HepG2 (cell line): ENCODE data around the gene GTF2A1L. TPM values are rescaled to one million over a fixed set of nuclear protein-coding genes. Genes with fewer than 3 reads are reported as not detected.

Source experiments
- ATAC-seq: fragments of 200-7000 bp; cut with Tn5 transposase; 3 replicates; pipeline ENCODE4 v1.9.1; 2020; ENCODE audit warnings: mild to moderate bottlenecking, moderate library complexity
- BruUV-seq: library from RNA; stranded (reverse); fragments of 400-500 nt; replicated peaks from 2 replicates; lab custom pipeline; 2021; lab: Mats Ljungman, UMichigan
- CTCF ChIA-PET: fragments of 300-600 bp; formaldehyde crosslinking; extraction: SDS; loops from one replicate; lab custom pipeline; 2021; ENCODE audit warnings: low total read pairs, inconsistent platforms, low intra/inter-chr PET ratio; lab: Yijun Ruan, JAX
- POLR2A ChIA-PET: fragments of 350-600 bp; sonication (Branson Sonifier 250); formaldehyde crosslinking; loops from one replicate; lab custom pipeline; 2020; ENCODE audit warnings: antibody characterized with exemption, inconsistent platforms; lab: Yijun Ruan, JAX
- DNase-seq: peaks from one replicate; pipeline ENCODE4 v3.0.0-alpha.2; 2015; ENCODE audit warnings: low spot score
- FAIRE-seq: peaks from 3 replicates; lab custom pipeline; 2011; peaks lifted over from hg19 to GRCh38; lab: Jason Lieb, UNC
- H2AFZ ChIP-seq: one replicate; pipeline ENCODE4 v1.6.1; 2011; ENCODE audit warnings: low read length, inconsistent platforms
- H3K27ac ChIP-seq: fragments of 300-600 bp; 3 replicates; pipeline ENCODE4 v1.8.0; 2011; ENCODE audit warnings: mixed run types, mild to moderate bottlenecking, mixed read lengths, low read length, inconsistent platforms; ENCODE audit not compliant: insufficient read depth; ENCODE audit errors: extremely low read length
- H3K27me3 ChIP-seq, 2 experiments: fragments of 200-600 bp in 1 of 2; 2 replicates in 1 of 2; 3 replicates in 1 of 2; pipeline versions ENCODE4 v1.6.0 to v1.8.0; 2011; ENCODE audit warnings: low read length in 2 of 2, mild to moderate bottlenecking in 2 of 2, moderate library complexity in 2 of 2, inconsistent platforms in 1 of 2; ENCODE audit not compliant: insufficient read depth in 2 of 2, control insufficient read depth in 1 of 2
- H3K36me3 ChIP-seq, 2 experiments: fragments of 200-600 bp in 1 of 2; replicated peaks in 1 of 2; 2 replicates in 1 of 2; 3 replicates in 1 of 2; pipeline versions ENCODE4 v1.5.1 to v1.8.0; 2011; ENCODE audit warnings: low read length in 2 of 2, inconsistent platforms in 1 of 2; ENCODE audit not compliant: insufficient read depth in 2 of 2, control insufficient read depth in 1 of 2
- H3K4me1 ChIP-seq: 2 replicates; pipeline ENCODE4 v1.5.1; 2012; ENCODE audit warnings: low read length, inconsistent platforms; ENCODE audit not compliant: insufficient read depth
- H3K4me2 ChIP-seq: 2 replicates; pipeline ENCODE4 v1.6.0; 2011; ENCODE audit warnings: low read depth, low read length, inconsistent platforms
- H3K4me3 ChIP-seq, 3 experiments: fragments of 200-600 bp in 1 of 3; sonication (generic), shearing (Covaris generic) in 1 of 3; replicated peaks in 1 of 3; 2 replicates each; pipeline ENCODE4 v1.5.1; 2011 to 2016; ENCODE audit warnings: low read length in 3 of 3, inconsistent platforms in 2 of 3, low read depth in 2 of 3, mild to moderate bottlenecking in 2 of 3, control low read depth in 1 of 3, mixed read lengths in 1 of 3; ENCODE audit not compliant: insufficient read depth in 1 of 3
- H3K79me2 ChIP-seq: one replicate; pipeline ENCODE4 v1.6.1; 2011; ENCODE audit warnings: low read length, inconsistent platforms; ENCODE audit not compliant: insufficient read depth
- H3K9ac ChIP-seq: 2 replicates; pipeline ENCODE4 v1.6.0; 2011; ENCODE audit warnings: mild to moderate bottlenecking, low read depth, low read length, inconsistent platforms; ENCODE audit not compliant: insufficient read depth
- H3K9me3 ChIP-seq: 2 replicates; pipeline ENCODE4 v1.5.1; 2012; ENCODE audit warnings: mild to moderate bottlenecking, low read length
- H4K20me1 ChIP-seq: 2 replicates; pipeline ENCODE4 v1.6.0; 2011; ENCODE audit warnings: inconsistent platforms, mild to moderate bottlenecking, low read length, moderate library complexity; ENCODE audit not compliant: insufficient read depth
- ADNP ChIP-seq: sonication (generic); formaldehyde crosslinking; IDR thresholded peaks from 2 replicates; pipeline ENCODE4 v1.4.0; 2020; ENCODE audit warnings: missing genetic modification reagents
- ARNT ChIP-seq: fragments of 450-650 bp; IDR thresholded peaks from 2 replicates; pipeline ENCODE4 v1.6.1; 2017
- HDAC1 ChIP-seq: sonication (generic); formaldehyde crosslinking; IDR thresholded peaks from 2 replicates; pipeline ENCODE4 v1.5.1; 2020; ENCODE audit warnings: mild to moderate bottlenecking, missing genetic modification reagents
- JUND ChIP-seq: sonication (generic); formaldehyde crosslinking; IDR thresholded peaks from 2 replicates; pipeline ENCODE4 v1.8.0; 2022; ENCODE audit warnings: mild to moderate bottlenecking, missing genetic modification reagents
- MTF1 ChIP-seq: sonication (generic); formaldehyde crosslinking; IDR thresholded peaks from 2 replicates; pipeline ENCODE4 v1.5.0; 2020; ENCODE audit warnings: missing genetic modification reagents
- NFAT5 ChIP-seq: sonication (generic); formaldehyde crosslinking; IDR thresholded peaks from 2 replicates; pipeline ENCODE4 v1.4.0; 2020; ENCODE audit warnings: missing genetic modification reagents
- NFYB ChIP-seq: sonication (generic); formaldehyde crosslinking; IDR thresholded peaks from 2 replicates; pipeline ENCODE4 v1.4.0; 2020; ENCODE audit warnings: missing genetic modification reagents
- RFX3 ChIP-seq: IDR thresholded peaks from 2 replicates; pipeline ENCODE4 v1.6.1; 2016; ENCODE audit warnings: missing biosample characterization, missing genetic modification reagents
- THAP11 ChIP-seq: IDR thresholded peaks from 2 replicates; pipeline ENCODE4 v1.6.1; 2016; ENCODE audit warnings: missing biosample characterization, missing genetic modification reagents
- THRA ChIP-seq: sonication (generic); formaldehyde crosslinking; IDR thresholded peaks from 2 replicates; pipeline ENCODE4 v1.4.0; 2020; ENCODE audit warnings: missing genetic modification reagents, borderline replicate concordance
- ZBTB44 ChIP-seq: sonication (generic); formaldehyde crosslinking; IDR thresholded peaks from 2 replicates; pipeline ENCODE4 v1.4.0; 2020; ENCODE audit warnings: missing genetic modification reagents
- ZMAT3 ChIP-seq: sonication (generic); formaldehyde crosslinking; conservative IDR thresholded peaks from 2 replicates; pipeline ENCODE4 v1.7.0; 2021; ENCODE audit warnings: missing genetic modification reagents
- ZNF530 ChIP-seq: sonication (generic); formaldehyde crosslinking; IDR thresholded peaks from 2 replicates; pipeline ENCODE4 v1.5.0; 2020; ENCODE audit warnings: low read depth, mild to moderate bottlenecking, missing genetic modification reagents
- ZNF552 ChIP-seq: sonication (generic); formaldehyde crosslinking; IDR thresholded peaks from 2 replicates; pipeline ENCODE4 v1.9.0; 2022; ENCODE audit warnings: missing genetic modification reagents, mild to moderate bottlenecking, borderline replicate concordance
- ZNF83 ChIP-seq: sonication (generic); formaldehyde crosslinking; IDR thresholded peaks from 2 replicates; pipeline ENCODE4 v1.4.0; 2020; ENCODE audit warnings: missing genetic modification reagents, mild to moderate bottlenecking, borderline replicate concordance
- ZXDC ChIP-seq: sonication (generic); formaldehyde crosslinking; IDR thresholded peaks from 2 replicates; pipeline ENCODE4 v1.5.0; 2020; ENCODE audit warnings: mild to moderate bottlenecking, missing genetic modification reagents
- WGBS: methylation state at CpG from one replicate; pipeline ENCODE4 v1.1.6; 2017; ENCODE audit warnings: low lambda C conversion rate; 5-methylcytosine and 5-hydroxymethylcytosine counted together
- in situ Hi-C: cut with HindIII; loops from 2 replicates; pipeline ENCODE4 v1.10.0; 2017; ENCODE audit warnings: low pct_unique_long_range_greater_than_20kb; ENCODE audit not compliant: extremely low pct_ligation_motif_present
- intact Hi-C: fragments of 100-400 bp; cut with micrococcal nuclease; formaldehyde crosslinking; loops from one replicate; pipeline ENCODE4 v1.10.0; 2022; ENCODE audit not compliant: unreplicated experiment
- polyA plus RNA-seq, 8 experiments: library from polyadenylated mRNA; depleted of rRNA in 3 of 8; stranded (reverse) in 7 of 8; unstranded in 1 of 8; fragments of >200 nt; fragmentation: Illumina TruSeq in 4 of 8; extraction: Trizol in 4 of 8; gene quantifications; 2 replicates each; pipeline versions ENCODE4 v1.2.1 to v1.2.3, GENCODE V29; 2011 to 2016; ENCODE audit warnings: low read depth in 4 of 8, missing spikeins in 1 of 8, mixed read lengths in 1 of 8; ENCODE audit not compliant: insufficient read depth in 1 of 8
- total RNA-seq, 5 experiments: library from RNA; depleted of rRNA; stranded (reverse); fragments of >200 nt; fragmentation: Illumina TruSeq; extraction: Trizol; gene quantifications; 2 replicates each; pipeline ENCODE4 v1.2.3, GENCODE V29; 2016; ENCODE audit warnings: low read depth in 1 of 5

The GTF2A1L gene
- total and polyA plus RNA-seq, 2 of the 13 experiments (the other 11 are each of a cell fraction or from before 2014, with no cell fraction given): not detected

- no peak overlapping the region for H3K27ac ChIP-seq
- in situ Hi-C loops (no loop called here), intact Hi-C loops (no loop called here)
- ChIA-PET CTCF (no interaction called here), POLR2A (no interaction called here)
- H3K27me3 ChIP-seq: no peaks in the 10 kb centered on the region
- H3K79me2 ChIP-seq: no peaks in the 10 kb centered on the region
- H3K9ac ChIP-seq: no peak overlapping the region
- WGBS: 75% methylated on average over 2 of the region's 2 CpGs
- ATAC-seq: no peak
- no TSS peak for BruUV-seq
- no peak overlapping the region for H3K4me2 ChIP-seq
- no peaks in the 10 kb centered on the region for H3K4me1 ChIP-seq
- no peaks in the 10 kb centered on the region for H3K36me3 ChIP-seq
- no peak for FAIRE-seq
- no peaks in the 10 kb centered on the region for H3K9me3 ChIP-seq
- no peak overlapping the region for H3K4me3 ChIP-seq
- no peaks in the 10 kb centered on the region for H4K20me1 ChIP-seq
- H2AFZ ChIP-seq: no peak overlapping the region
- no peak for DNase-seq
- TF ChIP-seq THAP11 (CRISPR knock-in tag) (no peak), MTF1 (CRISPR knock-in tag) (no peak), ZBTB44 (CRISPR knock-in tag) (no peak), THRA (CRISPR knock-in tag) (no peak), JUND (CRISPR knock-in tag) (no peak), RFX3 (CRISPR knock-in tag) (no peak), NFAT5 (CRISPR knock-in tag) (no peak), ZXDC (no peak), ZNF552 (CRISPR knock-in tag) (no peak), HDAC1 (CRISPR knock-in tag) (no peak), ARNT (no peak), NFYB (CRISPR knock-in tag) (no peak), ADNP (no peak), ZNF83 (CRISPR knock-in tag) (no peak), ZMAT3 (CRISPR knock-in tag) (no peak), ZNF530 (no peak)
These were observed 25.6 kb upstream of the GTF2A1L start for GRCh38 chr2:48592067-48592466.
